GM12878 (cell line): ENCODE measurements around the gene TEPSIN. TPM values are rescaled to one million over a fixed set of nuclear protein-coding genes. Genes with fewer than 3 reads are reported as not detected.

Source experiments
- ATAC-seq: fragments of 200-7000 bp; cut with Tn5 transposase; 3 replicates; pipeline ENCODE4 v1.9.1; 2020; ENCODE audit warnings: mild to moderate bottlenecking, moderate library complexity
- BruUV-seq: library from RNA; stranded (reverse); fragments of 400-500 nt; replicated peaks from 2 replicates; lab custom pipeline; 2021; lab: Mats Ljungman, UMichigan
- CTCF ChIA-PET: fragments of 300-600 bp; sonication (Branson Sonifier 250); formaldehyde crosslinking; extraction: SDS; loops from one replicate; lab custom pipeline; 2021; ENCODE audit warnings: inconsistent platforms; lab: Yijun Ruan, JAX
- POLR2A ChIA-PET: fragments of 350-600 bp; formaldehyde crosslinking; extraction: SDS; loops from one replicate; lab custom pipeline; 2021; ENCODE audit warnings: inconsistent platforms; lab: Charles Lee
- RAD21 ChIA-PET: fragments of 300-600 bp; sonication (Branson Sonifier 250); formaldehyde crosslinking; loops from one replicate; lab custom pipeline; 2023; ENCODE audit warnings: antibody characterized with exemption; ENCODE audit not compliant: unreplicated experiment; lab: Charles Lee
- SMC1A ChIA-PET: fragments of 300-600 bp; sonication (Branson Sonifier 250); formaldehyde crosslinking; loops from one replicate; lab custom pipeline; 2023; ENCODE audit not compliant: unreplicated experiment, uncharacterized antibody; lab: Charles Lee
- DNase-seq: peaks from one replicate; pipeline ENCODE4 v3.0.0-alpha.2; 2011; ENCODE audit warnings: low read depth, low spot score
- FAIRE-seq: peaks from 3 replicates; lab custom pipeline; 2011; peaks lifted over from hg19 to GRCh38; lab: Jason Lieb, UNC
- H2AFZ ChIP-seq: 2 replicates; pipeline ENCODE4 v1.6.0; 2011; ENCODE audit warnings: low read depth, low read length, control low read depth; ENCODE audit not compliant: control insufficient read depth
- H3K27ac ChIP-seq: 2 replicates; pipeline ENCODE4 v1.5.1; 2011; ENCODE audit warnings: control low read depth; ENCODE audit not compliant: control insufficient read depth, insufficient read depth
- H3K27me3 ChIP-seq, 2 experiments: replicated peaks in 1 of 2; 2 replicates each; pipeline versions ENCODE4 v1.6.0 to v1.6.1; 2011; ENCODE audit warnings: low read length in 1 of 2; ENCODE audit not compliant: control insufficient read depth in 2 of 2, insufficient read depth in 2 of 2
- H3K36me3 ChIP-seq, 2 experiments: 2 replicates each; pipeline ENCODE4 v1.5.1; 2011; ENCODE audit warnings: low read length in 1 of 2; ENCODE audit not compliant: control insufficient read depth in 2 of 2, insufficient read depth in 2 of 2
- H3K4me1 ChIP-seq: 2 replicates; pipeline ENCODE4 v1.6.1; 2011; ENCODE audit warnings: mild to moderate bottlenecking, low read length, moderate library complexity, mixed read lengths; ENCODE audit not compliant: control insufficient read depth, insufficient read depth
- H3K4me2 ChIP-seq: 2 replicates; pipeline ENCODE4 v1.6.0; 2011; ENCODE audit warnings: control low read depth; ENCODE audit not compliant: control insufficient read depth, insufficient read depth
- H3K4me3 ChIP-seq: fragments of 200-600 bp; sonication (generic); 2 replicates; pipeline ENCODE4 v1.5.1; 2016
- H3K79me2 ChIP-seq: 2 replicates; pipeline ENCODE4 v1.6.0; 2011; ENCODE audit warnings: low read length; ENCODE audit not compliant: control insufficient read depth, insufficient read depth
- H3K9ac ChIP-seq: 2 replicates; pipeline ENCODE4 v1.8.0; 2011; ENCODE audit warnings: low read length, control low read depth, mixed read lengths; ENCODE audit not compliant: control insufficient read depth, insufficient read depth
- H3K9me3 ChIP-seq: replicated peaks from 3 replicates; pipeline ENCODE4 v1.5.1; 2011; ENCODE audit warnings: mild to moderate bottlenecking, low read length; ENCODE audit not compliant: control insufficient read depth, insufficient read depth
- H4K20me1 ChIP-seq: 2 replicates; pipeline ENCODE4 v1.6.0; 2011; ENCODE audit not compliant: control insufficient read depth, insufficient read depth
- ASH2L ChIP-seq: fragments of 300-600, 200-600 bp; sonication (generic); IDR thresholded peaks from 2 replicates; pipeline ENCODE4 v1.6.1; 2017; ENCODE audit warnings: low read depth, mild to moderate bottlenecking, borderline replicate concordance
- CHD2 ChIP-seq: IDR thresholded peaks from 2 replicates; pipeline ENCODE4 v1.6.1; 2011; ENCODE audit warnings: low read depth, low read length, improper control_type of control experiment, borderline replicate concordance
- CREB1 ChIP-seq: IDR thresholded peaks from 2 replicates; pipeline ENCODE4 v1.6.1; 2012; ENCODE audit warnings: low read depth, mild to moderate bottlenecking, inconsistent platforms
- CUX1 ChIP-seq: IDR thresholded peaks from 2 replicates; pipeline ENCODE4 v1.6.1; 2012; ENCODE audit warnings: improper control_type of control experiment, low read depth, low read length; ENCODE audit not compliant: insufficient replicate concordance
- ESRRA ChIP-seq: IDR thresholded peaks from 2 replicates; pipeline ENCODE4 v1.6.1; 2012; ENCODE audit warnings: mild to moderate bottlenecking, low read length, improper control_type of control experiment
- HCFC1 ChIP-seq: fragments of 150-350 bp; IDR thresholded peaks from 2 replicates; pipeline ENCODE4 v1.6.1; 2014; ENCODE audit warnings: low read length
- IRF5 ChIP-seq: fragments of 450-650 bp; IDR thresholded peaks from 2 replicates; pipeline ENCODE4 v1.6.1; 2017; ENCODE audit warnings: borderline replicate concordance
- KLF5 ChIP-seq: fragments of 450-650 bp; IDR thresholded peaks from 2 replicates; pipeline ENCODE4 v1.6.1; 2014; ENCODE audit warnings: mild to moderate bottlenecking; ENCODE audit not compliant: partially characterized antibody
- TAF1 ChIP-seq: IDR thresholded peaks from 2 replicates; pipeline ENCODE4 v1.6.1; 2011; ENCODE audit warnings: mild to moderate bottlenecking, low read depth, low read length, borderline replicate concordance
- TARDBP ChIP-seq: IDR thresholded peaks from 2 replicates; pipeline ENCODE4 v1.6.1; 2016; ENCODE audit warnings: borderline replicate concordance
- TCF7 ChIP-seq: IDR thresholded peaks from 2 replicates; pipeline ENCODE4 v1.6.1; 2014; ENCODE audit warnings: antibody characterized with exemption, borderline replicate concordance
- WGBS: methylation state at CpG from one replicate; pipeline ENCODE4 v1.1.6; 2016; ENCODE audit warnings: low lambda C conversion rate; ENCODE audit not compliant: insufficient replicate concordance, insufficient coverage; ENCODE audit errors: missing lambda C conversion rate; 5-methylcytosine and 5-hydroxymethylcytosine counted together
- in situ Hi-C: fragments of 300-500 bp; cut with MboI; formaldehyde crosslinking; loops from 9 replicates; pipeline ENCODE4 v1.14.3; 2018; ENCODE audit warnings: mixed read lengths
- intact Hi-C: fragments of 100-400 bp; cut with micrococcal nuclease; formaldehyde crosslinking; loops from one replicate; pipeline ENCODE4 v1.14.2; 2022; ENCODE audit not compliant: unreplicated experiment
- polyA plus RNA-seq, 11 experiments: library from polyadenylated mRNA; depleted of rRNA in 4 of 11; unstranded in 6 of 11; stranded (reverse) in 5 of 11; fragments of >200 nt; fragmentation: Nextera tagmentation in 4 of 11; fragmentation: Illumina TruSeq in 1 of 11; extraction: Ambion mirVana in 4 of 11; extraction: Trizol in 1 of 11; gene quantifications; 1 replicate in 1 of 11; 2 replicates in 10 of 11; pipeline versions ENCODE4 v1.2.1 to v1.2.3, GENCODE V29; 2011 to 2016; ENCODE audit warnings: inconsistent platforms in 2 of 11, missing spikeins in 2 of 11, low read depth in 1 of 11
- total RNA-seq, 4 experiments: library from RNA; depleted of rRNA in 3 of 4; stranded (reverse); fragments of >200 nt in 3 of 4; fragmentation: Illumina TruSeq in 1 of 4; extraction: Trizol in 1 of 4; gene quantifications; 2 replicates each; pipeline versions ENCODE4 v1.2.1 to v1.2.3, GENCODE V29; 2013 to 2021
- TF ChIP-seq, protein P1 (sequence below): IDR thresholded peaks from 2 replicates; pipeline ENCODE4 v1.6.1; 2012; ENCODE audit warnings: low read depth, low read length, improper control_type of control experiment
- TF ChIP-seq, protein P2 (sequence below): fragments of 150-350 bp; IDR thresholded peaks from 2 replicates; pipeline ENCODE4 v1.6.1; 2014; ENCODE audit warnings: mild to moderate bottlenecking, low read depth, low read length
- TF ChIP-seq, protein P3 (sequence below): IDR thresholded peaks from 2 replicates; pipeline ENCODE4 v1.6.1; 2011; ENCODE audit warnings: low read depth, mild to moderate bottlenecking, low read length, moderate library complexity, borderline replicate concordance; ENCODE audit errors: extremely low read depth

The TEPSIN gene
- total and polyA plus RNA-seq, 10 of the 15 experiments (the other 5 are each of a cell fraction or from before 2014, with no cell fraction given), result 0.87 to 36.7 (median 5.3) TPM

DNA sequence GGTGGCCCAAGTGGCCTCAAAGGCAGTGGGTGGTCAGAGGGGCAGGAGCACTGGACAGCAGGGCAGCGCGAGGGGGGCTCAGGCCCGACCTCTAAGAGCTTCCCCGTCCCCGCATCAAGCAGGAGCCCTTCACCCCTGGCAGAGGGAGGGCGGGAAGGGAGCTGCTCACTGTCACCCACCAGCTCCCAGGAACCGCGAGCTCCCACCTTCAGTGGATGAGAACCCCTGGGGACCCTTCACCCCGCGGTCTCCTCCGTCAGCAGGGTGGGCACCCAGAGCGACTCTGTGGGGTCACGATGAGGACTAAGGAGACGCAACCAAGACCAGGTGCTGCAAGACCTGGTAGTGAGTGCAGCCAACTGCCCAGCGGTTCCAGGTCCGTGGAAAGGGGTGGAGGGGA lies 29.7 kb downstream of the TEPSIN start (continued):
- no peak for TF ChIP-seq TCF7

DNA sequence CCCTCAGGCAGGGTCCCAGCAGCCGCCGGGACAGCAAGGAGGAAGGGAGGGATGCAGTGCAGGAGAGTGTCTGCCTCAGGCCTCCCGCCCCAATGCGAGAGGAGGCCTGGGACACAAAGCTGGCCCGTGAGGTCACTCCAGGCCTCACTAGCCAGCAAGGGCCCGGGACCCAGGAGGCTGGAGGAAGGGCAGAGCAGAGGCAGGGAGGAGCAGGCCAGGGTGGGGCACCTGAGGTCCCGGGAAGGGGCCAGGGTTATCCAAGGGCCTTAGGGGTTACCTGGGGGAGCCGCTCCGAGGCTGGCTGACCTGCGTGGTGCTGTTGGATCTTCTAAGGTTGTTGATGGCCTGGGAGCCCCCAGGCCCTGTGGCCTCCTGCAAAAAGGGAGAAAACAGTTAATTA lies 30.2 kb downstream of the TEPSIN start:
- Histone ChIP-seq H2AFZ (no peak overlapping the region), H3K4me3 (no peak overlapping the region), H3K36me3 (peaks cover 0 to 12% of the 10 kb centered on the region in 2 experiments; a peak in 2 of 4 replicates), H4K20me1 (no peaks in the 10 kb centered on the region), H3K4me1 (no peaks in the 10 kb centered on the region), H3K4me2 (no peak overlapping the region), H3K27me3 (no peaks in the 10 kb centered on the region), H3K27ac (no peak overlapping the region), H3K9ac (no peak overlapping the region), H3K9me3 (no peaks in the 10 kb centered on the region), H3K79me2 (no peaks in the 10 kb centered on the region)
- no peak for ATAC-seq
- ChIA-PET RAD21 (no interaction called here), SMC1A (no interaction called here), CTCF (no interaction called here), POLR2A (no interaction called here)
- in situ Hi-C loops (no loop called here), intact Hi-C loops (no loop called here)
- BruUV-seq, result no TSS peak
- FAIRE-seq, result no peak
- no peak for DNase-seq
- WGBS, result 93% methylated on average over 8 of the region's 10 CpGs
- TF ChIP-seq HCFC1, result no peak
- TF ChIP-seq IRF5, result no peak
- no peak for TF ChIP-seq CUX1
- no peak for TF ChIP-seq ESRRA
- no peak for TF ChIP-seq CREB1
- TF ChIP-seq CHD2, result no peak
- no peak for TF ChIP-seq TAF1
- TF ChIP-seq ASH2L, result no peak
- TF ChIP-seq, protein P1, sequence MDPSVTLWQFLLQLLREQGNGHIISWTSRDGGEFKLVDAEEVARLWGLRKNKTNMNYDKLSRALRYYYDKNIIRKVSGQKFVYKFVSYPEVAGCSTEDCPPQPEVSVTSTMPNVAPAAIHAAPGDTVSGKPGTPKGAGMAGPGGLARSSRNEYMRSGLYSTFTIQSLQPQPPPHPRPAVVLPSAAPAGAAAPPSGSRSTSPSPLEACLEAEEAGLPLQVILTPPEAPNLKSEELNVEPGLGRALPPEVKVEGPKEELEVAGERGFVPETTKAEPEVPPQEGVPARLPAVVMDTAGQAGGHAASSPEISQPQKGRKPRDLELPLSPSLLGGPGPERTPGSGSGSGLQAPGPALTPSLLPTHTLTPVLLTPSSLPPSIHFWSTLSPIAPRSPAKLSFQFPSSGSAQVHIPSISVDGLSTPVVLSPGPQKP, result no peak
- TF ChIP-seq, protein P2, sequence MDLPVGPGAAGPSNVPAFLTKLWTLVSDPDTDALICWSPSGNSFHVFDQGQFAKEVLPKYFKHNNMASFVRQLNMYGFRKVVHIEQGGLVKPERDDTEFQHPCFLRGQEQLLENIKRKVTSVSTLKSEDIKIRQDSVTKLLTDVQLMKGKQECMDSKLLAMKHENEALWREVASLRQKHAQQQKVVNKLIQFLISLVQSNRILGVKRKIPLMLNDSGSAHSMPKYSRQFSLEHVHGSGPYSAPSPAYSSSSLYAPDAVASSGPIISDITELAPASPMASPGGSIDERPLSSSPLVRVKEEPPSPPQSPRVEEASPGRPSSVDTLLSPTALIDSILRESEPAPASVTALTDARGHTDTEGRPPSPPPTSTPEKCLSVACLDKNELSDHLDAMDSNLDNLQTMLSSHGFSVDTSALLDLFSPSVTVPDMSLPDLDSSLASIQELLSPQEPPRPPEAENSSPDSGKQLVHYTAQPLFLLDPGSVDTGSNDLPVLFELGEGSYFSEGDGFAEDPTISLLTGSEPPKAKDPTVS, result no peak
- TF ChIP-seq TARDBP, result no peak
- TF ChIP-seq, protein P3, sequence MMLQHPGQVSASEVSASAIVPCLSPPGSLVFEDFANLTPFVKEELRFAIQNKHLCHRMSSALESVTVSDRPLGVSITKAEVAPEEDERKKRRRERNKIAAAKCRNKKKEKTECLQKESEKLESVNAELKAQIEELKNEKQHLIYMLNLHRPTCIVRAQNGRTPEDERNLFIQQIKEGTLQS, result no peak
- TF ChIP-seq KLF5, result no peak
